HG03060 (cell line): ENCODE measurements around the gene DNAH6.

Source experiments
- ATAC-seq: cut with Tn5 transposase; IDR thresholded peaks from one replicate; pipeline ENCODE4 v1.9.1; 2021; ENCODE audit warnings: low read depth, moderate number of reproducible peaks; ENCODE audit not compliant: unreplicated experiment

The DNAH6 gene

DNA sequence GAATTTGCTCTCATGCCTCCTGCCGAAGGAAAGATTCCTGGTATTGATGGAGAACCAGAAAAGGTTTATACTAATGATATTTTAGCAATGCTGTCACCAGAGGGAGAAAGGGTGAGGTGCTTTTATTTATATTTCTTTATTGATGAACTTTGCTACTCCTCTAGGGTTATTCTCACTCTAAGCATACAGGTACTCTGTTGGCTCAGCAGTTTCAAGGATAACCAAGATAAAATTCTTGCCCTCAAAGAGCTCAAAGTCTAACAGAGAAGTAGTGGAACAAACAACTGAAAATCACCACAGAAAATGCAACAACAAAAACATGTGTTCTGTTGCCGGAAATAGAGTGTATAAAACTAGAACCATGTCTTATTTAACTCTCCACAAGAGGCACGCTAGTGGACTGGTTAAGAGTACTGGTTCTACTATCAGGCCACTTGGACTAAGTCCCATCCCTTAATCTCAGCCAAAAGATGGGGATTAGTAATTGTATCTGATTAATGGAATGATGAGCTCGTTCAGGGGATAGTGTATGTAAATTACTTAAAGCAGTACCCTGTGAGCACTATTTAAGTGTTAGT is 103.6 kb downstream of the DNAH6 start:
- no peak for ATAC-seq

DNA sequence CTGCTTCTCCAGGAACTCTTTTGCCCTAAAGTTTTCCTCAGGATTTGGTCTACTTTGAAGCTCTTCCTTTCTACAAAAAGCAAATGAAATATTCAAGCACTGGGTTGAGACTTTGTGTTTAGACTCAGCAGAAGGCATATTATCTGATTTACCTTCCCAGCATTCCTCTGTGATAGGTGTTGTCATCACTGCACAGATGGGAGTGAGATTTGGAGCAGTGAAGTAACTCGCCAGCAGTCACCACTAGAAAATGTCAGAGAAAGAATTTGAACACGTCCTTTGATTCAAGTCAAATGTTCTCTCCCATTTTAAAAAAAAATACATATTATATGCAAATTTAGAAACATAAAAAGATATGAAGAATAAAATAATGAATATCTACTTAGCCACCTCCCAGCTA is 112.2 kb downstream of the DNAH6 start:
- no peak for ATAC-seq

DNA sequence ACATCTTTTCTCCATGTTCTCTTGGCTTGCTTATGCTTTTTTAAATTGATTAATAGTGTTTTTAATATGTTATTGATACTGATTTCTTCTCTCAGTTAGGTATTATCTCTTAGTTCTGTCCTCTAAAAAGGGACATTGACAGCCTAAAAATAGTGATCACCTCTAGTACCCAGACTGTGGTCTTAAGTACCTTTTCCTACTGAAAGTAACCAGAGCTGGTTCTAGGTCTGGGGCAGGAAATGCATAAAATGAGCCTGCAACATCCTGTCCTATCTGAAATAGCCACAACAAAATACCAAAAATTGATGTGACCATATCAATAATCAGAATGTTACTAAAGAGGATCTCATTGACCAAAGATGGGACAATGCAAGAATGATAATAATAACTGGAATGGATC is 113.3 kb downstream of the DNAH6 start:
- ATAC-seq: no peak

DNA sequence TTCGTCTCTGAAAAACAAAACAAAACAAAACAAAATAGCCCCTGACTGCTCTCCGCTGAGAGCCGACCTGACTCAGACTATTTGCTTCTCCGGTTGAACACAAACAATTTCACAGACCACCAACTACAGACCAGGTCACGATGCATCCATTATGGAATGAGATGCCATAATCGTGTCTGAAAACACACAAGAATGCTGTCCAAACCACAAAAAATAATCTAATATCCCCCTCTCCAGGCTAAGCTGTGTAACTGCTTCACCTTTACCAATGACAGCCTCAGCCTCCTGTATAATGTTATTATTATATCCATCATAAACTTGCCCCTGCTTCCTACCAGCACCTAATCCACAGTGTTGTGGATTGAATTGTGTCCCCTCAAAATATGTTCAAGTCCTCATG is 114.7 kb downstream of the DNAH6 start:
- ATAC-seq: no peak

DNA sequence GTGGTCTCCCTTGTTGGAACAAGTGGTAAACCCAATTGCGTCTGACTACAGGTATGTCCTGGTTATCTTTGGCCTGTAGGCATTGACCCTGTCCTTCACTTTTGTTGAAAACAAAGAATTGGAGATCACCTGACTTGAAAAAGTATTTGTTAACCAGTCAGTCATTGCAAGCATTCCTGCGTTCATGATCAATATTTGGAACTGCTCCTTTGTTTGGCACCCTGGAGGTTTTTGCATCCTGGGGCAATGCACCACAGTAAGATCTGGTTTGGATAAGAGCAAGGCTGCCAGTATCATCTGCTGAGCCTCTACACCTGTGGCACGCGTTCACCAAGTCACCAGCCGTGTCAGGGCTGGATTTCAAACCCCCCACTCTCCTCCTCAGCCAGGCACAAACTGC is 115.7 kb downstream of the DNAH6 start:
- no peak for ATAC-seq

DNA sequence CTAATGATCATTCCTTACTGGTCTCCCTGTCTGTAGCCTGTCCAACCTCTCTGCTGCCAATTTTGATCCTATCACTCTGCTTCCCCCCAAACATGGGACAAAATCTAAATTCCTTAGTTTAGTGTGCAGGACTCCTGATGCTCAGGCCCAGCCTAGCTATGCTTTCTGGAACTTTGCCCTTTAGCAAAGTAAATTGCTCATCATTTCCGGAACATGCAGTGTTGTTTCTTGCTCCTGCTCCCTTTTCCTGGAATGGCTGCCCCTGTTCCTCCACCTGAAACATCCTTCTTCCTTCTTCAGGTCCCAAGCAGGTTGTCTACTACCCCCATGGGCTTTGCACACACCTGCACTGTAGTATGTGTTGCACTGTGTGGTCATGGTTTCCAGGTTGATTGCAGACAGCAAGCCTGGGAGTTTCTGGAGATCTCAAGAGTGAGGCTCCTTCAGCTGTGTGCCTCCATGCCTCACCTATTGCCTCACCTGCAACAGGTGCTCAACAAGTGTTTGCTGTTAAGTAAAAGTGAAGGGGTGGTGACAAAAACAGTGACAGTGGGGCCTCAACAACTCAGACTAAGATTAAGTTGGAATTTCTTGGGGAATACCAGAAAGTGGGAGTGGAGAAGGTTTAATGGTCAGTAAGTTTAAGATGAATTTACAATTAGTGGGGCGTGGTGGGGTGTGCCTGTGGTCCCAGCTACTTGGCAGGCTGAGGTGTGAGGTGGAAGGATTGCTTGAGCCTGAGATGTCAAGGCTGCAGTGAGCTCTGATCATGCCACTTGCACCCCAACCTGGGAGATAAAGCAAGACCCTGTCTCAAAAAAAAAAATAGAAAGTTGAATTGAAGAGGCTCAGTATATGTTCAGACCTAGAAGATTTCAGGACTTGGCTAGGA is 120.0 kb downstream of the DNAH6 start:
- ATAC-seq: no peak

DNA sequence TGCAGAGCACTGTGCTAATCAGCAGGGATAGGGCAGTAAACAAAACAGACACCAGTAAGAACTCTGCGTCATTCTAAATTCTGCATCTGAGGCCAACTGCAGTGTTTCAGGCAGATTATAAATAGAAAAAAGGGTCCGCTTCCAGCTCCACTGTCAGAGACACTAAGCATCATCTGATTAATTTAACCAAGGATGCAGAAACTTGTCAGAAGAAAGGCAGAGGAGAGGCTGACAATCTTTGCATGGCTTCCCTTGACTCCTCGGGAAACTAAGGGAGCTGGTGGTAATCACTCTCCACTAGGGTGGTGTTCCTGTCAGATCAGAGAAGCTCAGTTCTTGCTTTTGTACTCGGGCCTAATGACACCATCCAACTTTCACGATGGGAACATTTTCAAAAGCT is 123.5 kb downstream of the DNAH6 start:
- ATAC-seq: no peak

DNA sequence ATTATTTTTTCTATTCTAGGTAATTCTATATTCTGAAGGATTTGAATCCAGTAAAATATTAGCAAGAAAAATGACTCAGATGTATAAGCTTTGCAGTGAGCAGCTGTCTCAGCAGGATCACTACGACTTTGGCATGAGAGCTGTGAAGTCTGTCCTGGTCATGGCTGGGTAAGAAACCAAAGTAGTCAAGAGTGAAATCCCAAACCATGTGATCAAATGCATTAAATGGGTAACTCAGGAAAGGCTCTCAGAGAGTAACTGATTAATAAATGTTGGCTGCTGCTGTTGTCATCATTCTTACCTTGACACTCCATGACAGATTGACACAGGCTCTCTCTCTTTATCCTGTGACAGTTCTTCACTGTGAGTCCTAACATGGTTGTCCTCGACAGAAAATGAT is 124.1 kb downstream of the DNAH6 start:
- ATAC-seq: no peak

DNA sequence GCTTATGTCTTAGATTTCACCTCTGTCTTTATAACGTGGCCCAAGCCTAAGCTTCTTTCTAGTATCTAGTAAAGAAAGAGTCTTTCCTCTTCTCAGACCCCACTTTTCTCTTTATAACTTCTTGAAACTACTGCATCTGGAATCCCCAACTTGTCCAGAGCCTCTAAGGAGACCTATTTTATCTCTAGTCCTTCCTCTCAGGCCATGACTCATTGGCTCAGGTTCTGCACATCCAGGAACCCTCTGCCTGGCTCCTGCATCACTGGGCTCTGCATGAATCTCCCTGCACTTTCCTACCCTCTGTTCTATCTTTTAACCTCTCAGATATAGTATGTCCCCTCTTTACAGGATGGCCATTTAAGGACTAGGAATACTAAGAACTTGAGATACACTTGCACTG is 124.7 kb downstream of the DNAH6 start:
- no peak for ATAC-seq

DNA sequence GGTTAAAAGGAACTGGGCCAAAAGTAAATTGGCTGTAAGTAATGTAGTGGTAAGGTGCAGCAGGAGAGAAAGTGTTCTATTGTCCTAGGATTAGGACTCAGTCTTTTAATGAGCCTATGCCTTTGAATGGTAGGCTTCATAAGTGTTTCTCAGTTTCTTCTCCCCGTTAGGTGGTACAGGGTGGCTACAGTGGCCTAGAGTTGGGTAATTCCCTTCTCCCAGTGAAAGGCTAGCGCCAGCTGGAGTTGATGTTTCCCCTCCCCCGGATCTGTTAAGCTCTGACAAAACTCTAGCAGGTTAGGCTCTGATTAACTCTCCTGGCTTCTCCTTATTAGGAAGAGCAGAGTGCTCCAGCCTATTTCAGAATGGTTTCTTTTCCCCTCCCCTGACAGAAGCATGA is 127.7 kb downstream of the DNAH6 start:
- no peak for ATAC-seq

DNA sequence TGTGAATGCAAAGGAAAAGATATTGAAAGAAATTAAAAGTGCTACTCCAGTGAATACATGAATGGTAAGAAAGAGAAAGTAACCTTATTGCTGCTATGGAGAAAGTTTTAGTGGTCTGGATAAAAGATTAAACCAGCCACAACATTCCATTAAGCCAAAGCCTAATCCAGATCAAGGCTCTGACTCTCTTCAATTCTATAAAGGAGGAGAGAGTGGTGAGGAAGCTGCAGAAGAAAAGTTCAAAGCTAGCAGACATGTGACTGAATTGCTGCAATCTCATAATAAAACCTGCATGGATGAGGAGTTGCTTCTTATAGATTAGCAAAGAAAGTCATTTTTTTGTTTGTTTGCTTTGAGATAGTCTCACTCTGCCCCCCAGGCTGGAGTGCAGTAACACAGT is 130.2 kb downstream of the DNAH6 start:
- no peak for ATAC-seq

DNA sequence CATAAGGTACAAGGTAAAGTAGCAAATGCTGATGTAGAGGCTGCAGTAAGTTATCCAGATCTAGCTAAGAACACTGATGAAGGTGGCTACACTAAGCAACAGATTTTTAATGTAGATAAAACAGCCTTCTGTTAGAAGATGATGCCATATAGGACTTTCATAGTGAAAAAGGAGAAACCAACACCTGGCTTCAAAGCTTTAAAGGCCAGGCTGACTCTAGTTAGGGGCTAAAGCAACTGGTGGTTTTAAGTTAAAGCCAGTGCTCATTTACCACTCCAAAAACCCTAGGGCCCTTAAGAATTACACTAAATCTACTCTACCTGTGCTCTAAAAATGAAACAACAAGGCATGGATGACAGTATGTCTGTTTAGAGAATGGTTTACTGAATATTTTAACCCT is 131.0 kb downstream of the DNAH6 start:
- no peak for ATAC-seq

DNA sequence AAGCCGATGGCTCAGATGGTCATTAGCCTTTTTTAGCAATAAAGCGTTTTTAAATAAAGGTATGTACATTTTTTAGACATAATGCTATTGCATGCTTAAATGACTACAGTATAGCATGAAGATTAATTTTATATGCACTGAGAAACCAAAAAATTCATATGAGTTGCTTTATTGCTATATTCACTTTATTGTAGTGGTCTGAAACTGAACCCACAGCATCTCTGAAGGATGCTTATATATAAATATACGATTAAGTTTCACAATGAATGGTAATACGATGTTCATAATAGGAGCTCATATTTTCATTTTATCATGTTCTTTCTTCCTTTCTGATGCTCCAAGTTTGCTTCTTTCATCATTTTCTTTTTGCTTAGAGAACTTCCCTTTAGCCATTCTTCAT is 132.8 kb downstream of the DNAH6 start:
- ATAC-seq: no peak

DNA sequence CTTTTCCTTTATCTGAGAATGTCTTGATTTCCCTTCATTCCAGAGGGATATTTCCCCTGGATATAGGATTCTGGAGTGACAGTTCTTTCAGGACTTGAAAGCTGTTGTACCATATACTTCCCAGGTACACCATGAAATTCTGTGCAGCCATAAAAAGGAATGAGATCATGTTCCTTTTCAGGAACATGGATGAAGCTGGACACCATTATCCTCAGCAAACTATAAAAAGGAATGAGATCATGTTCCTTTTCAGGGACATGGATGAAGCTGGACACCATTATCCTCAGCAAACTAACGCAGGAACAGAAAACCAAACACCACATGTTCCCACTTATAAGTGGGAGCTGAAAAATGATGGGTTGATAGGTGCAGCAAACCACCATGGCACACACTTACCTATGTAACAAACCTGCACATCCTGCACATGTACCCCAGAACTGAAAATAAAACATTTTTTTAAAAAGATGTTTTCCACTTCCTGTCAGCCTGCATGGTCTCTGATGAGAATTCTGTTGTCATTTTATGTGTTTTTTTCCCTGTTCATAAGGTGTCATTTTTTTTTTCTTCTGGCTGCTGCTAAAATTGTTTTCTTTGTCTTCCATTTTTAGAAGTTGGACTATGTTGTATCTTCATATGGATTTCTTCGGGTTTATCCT is 133.3 kb downstream of the DNAH6 start:
- ATAC-seq: no peak

DNA sequence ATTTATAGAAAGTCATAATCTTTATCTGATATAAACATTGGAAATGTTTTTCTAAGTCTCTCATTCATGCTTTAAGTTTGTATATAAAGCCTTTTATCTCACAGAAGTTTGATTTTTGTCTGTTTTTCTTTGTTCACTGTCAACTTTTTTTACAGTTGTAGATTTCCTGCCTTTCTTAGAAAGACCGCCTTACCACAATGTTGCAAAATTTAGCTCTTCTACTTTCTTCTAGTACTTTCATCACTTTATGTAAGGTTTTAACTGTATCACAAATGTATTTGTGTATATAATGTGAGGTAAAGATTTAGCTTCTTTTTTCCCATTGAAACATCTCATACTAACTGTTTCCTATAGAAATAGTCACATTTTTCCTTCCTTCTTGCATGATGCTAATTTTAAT is 136.1 kb downstream of the DNAH6 start:
- ATAC-seq: no peak

DNA sequence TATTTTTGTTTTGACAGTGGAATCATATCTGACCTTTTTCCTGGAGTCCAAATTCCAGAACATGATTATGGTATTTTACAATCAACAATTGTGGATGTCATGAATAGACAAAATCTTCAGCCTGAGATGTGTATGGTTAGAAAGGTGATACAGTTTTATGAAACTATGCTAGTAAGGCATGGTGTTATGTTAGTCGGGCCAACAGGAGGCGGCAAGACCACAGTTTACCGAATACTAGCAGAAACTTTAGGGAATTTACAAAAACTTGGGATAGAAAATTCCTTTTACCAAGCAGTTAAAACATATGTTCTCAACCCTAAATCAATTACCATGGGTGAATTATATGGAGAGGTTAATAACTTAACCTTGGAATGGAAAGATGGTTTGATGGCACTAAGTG is 137.0 kb downstream of the DNAH6 start:
- ATAC-seq: no peak

DNA sequence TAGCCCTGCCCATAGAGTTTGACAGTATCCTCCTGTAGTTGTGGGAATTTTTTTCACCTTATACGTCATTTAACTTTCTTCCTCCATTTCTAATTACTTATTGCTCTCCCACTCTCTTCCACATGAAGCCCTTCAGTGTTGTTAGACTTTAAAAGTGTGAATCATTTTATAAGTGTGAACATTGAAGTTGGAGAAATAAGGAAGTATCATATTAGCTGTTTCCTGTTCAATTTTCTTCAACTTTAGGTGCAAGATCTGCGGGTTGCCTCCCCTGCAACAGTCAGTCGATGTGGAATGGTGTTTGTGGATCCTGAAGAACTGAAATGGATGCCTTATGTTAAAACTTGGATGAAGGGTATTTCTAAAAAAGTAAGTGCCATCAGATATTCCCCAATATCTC is 138.1 kb downstream of the DNAH6 start:
- ATAC-seq: no peak

DNA sequence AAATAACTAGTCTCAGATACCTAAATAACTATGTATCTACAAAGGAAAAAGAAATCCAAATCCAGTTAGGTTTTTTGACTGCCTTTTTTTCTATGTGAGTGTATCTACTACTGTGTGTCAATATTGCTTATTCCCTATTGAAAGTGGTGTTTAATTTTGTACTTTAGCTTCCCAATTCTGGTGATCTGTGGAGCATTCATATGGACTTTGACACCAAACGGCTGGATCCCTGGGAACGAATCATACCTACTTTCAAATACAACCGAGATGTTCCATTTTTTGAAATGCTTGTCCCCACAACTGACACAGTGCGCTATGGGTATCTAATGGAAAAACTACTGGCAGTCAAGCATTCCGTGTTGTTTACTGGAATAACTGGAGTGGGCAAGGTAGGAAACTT is 152.8 kb downstream of the DNAH6 start:
- ATAC-seq: no peak

DNA sequence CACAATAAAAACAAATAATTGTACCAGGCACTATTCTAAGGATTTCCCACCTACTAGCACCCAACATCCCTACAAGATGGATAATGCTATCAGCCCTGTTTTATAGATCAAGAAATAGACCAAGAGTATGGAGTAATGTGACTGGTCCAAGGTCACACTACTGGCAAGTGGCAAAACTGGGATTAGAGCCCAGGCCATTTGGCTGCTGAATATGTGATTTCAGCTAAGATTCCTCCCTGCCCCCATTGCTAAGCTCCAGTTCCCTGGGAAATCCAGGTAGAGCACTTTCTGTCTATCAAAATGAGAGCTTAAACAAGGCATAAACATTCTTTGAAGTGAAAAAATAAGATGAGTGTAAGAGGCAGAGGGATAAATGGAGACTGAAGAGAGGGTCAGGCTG is 157.8 kb downstream of the DNAH6 start:
- no peak for ATAC-seq

DNA sequence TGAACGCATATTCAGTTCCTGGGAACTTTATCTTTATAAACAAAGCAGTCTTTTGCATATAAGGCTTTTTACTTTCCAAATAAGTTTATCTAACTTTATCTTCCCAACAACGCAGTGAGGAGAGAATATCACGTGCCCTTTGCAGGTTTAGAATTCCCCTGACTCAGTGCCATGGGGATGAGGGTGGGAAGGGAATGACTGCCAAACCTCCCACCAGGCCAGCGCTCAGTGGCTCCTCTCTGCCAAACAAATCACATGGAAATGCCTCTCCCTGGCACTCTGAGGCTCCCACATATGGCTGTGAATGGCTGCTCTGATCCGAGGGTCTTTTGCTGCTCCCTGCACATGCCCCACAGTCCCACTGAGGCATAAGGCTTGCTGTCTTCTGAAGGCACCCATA is 158.3 kb downstream of the DNAH6 start:
- no peak for ATAC-seq

DNA sequence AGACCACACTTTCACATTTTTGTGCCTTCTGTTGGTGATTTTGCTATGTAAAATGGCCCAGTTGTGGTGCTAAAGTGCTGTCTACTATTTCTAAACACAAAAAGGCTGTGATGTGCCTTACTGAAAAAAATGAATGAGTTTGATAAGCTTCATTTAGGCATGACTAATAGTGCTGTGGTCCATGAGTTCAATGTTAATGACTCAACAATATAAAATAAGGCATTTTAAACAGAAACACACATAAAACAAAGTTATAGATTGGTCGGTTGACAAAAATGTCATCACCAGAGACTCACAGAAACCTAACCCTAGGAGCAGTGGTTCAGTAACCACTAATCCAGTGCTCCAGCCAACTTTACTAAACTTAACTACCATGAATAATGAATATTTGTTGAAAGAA is 160.0 kb downstream of the DNAH6 start:
- no peak for ATAC-seq

DNA sequence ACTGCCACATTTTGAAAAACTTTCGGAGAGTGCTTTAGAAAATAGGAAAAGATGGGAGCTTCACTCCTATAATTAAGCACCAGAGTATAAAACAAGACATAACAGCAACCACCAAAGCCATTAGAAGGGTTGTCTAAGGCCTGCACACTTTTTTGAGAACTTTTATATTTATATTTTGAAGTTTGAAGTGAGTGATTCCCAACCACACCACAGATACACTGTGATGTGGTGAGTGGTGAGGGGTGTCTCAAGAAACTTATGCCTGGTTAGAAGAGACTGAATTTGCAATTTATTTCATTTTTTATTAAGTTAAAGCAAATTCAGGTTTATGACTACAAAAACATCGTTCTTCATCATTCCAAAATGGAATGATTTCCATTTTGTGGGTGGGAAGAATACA is 161.9 kb downstream of the DNAH6 start:
- no peak for ATAC-seq
